GM18507 (cell line): ENCODE results near the gene TOM1.
A peak's percentile ranks its signal among the peaks of the same experiment; 100 is the strongest.
"Not testable (repeated sequence)": the region's sequence is repeated elsewhere in the genome, so short reads cannot be mapped to it uniquely, and the experiment has no call there.

Experiments
- DNase-seq: peaks from one replicate; pipeline ENCODE4 v3.0.0; 2011; ENCODE audit warnings: low read depth; ENCODE audit not compliant: insufficient read length; ENCODE audit errors: extremely low spot score
- FAIRE-seq: peaks from 2 replicates; lab custom pipeline; 2011; peaks lifted over from hg19 to GRCh38; lab: Jason Lieb, UNC

TOM1 gene

DNA sequence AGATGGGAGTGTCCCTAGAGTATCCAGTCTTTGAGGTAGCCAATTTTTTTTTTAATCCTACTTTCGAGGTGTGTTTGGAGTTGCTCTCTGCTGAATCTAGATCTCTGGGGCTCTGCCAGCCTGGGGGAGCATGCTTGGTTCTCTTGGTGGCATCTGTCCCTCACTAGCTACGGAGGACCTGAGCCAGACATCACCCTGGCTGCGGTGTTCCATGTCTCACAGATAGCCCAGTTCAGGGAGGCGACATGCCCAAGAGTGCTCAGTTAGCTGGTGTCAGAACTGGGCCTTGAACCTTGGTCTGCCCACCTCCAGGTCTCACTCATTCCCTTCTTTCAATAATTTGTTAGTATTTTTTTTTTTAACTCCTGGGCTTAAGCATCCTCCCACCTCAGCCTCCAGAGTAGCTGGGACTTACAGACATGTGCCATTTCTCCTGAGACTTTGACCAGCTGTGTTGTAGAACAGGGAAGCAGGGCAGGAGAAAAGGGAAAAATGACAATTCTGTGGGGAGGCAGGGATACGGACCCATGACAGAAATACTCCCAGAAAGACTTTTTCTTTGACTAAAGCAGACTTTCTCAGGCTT lies 81.8 kb downstream of the TOM1 start:
- DNase-seq = no peak
- peak; percentile 39 for FAIRE-seq

DNA sequence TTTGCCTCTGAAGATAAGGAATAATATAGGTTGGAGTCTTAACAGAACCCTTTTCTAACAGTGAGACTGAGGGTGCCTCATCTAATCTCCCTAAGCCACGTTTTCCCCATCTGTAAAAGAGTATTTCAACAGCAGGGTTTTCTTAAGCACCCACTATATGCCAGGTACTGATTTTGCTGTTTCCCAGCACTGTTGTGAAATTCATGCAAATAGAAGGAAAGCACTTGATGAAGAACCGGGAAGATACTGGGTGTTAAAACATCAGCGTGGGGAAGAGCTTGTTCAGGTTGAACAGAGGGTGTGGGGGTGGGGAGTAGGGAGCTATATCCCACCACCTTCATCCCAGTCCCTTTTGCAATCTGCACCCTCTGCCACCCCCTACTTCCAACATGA lies 84.0 kb downstream of the TOM1 start:
- FAIRE-seq (no peak), DNase-seq (no peak)

DNA sequence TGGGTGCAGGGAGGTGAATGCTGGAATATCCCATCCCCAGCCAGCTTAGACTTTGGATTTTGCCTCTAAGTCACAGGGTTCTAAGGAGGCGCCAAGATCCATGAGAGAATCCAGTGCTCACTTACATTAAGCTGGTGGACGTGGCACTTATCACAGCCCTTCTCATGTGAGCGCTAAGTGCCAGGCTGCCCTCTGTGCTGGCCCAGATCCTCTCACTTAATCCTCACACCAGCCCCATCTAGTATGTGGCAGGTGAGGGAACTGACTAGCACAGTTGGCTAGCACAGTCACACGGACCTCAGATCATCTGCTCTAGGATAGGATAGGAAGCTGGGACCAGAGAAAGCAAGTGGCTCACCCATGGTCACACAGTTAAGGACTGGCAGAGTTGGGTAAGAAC lies 84.8 kb downstream of the TOM1 start:
- DNase-seq = no peak
- no peak for FAIRE-seq

DNA sequence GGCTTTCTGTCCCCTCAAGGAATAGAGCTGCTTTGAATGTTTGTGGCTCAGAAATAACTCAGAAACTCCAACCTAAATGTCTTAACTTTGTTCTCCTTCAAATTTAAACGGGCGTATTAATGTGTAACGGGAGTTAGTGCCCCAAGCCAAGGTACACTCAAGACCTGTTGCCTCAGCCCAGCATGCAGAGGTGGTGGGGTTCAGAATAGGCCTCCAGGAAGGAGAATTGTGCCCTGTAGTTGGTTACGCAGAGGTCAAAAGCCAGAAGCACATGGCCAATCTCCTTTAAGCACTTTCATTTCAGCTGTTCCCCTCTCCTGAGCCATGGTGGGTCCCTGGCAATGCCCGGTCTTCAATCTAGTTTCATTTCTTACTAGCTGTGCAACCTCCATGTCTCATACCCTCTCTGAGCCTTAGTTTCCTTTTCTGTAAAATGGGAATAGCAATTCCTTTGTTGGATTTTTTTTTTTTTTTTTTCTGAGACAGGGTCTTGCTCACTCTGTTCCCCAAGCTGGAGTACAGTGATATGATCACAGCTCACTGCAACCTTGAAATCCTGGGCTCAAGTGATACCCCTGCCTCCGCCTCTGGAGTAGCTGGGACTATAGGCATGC lies 85.4 kb downstream of the TOM1 start:
- no peak for FAIRE-seq

DNA sequence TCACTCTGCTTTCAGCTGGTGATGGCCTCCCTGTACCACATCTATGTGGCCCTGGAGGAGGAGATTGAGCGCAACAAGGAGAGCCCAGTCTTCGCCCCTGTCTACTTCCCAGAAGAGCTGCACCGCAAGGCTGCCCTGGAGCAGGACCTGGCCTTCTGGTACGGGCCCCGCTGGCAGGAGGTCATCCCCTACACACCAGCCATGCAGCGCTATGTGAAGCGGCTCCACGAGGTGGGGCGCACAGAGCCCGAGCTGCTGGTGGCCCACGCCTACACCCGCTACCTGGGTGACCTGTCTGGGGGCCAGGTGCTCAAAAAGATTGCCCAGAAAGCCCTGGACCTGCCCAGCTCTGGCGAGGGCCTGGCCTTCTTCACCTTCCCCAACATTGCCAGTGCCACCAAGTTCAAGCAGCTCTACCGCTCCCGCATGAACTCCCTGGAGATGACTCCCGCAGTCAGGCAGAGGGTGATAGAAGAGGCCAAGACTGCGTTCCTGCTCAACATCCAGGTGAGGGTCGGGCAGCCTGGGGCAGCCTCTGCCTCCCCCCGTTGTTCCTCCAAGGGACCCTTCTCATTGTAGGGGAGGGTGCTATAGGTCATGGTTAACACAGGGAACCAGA lies 87.1 kb downstream of the TOM1 start:
- FAIRE-seq = no peak

More for the DNA sequence above, 85.4 kb downstream of the TOM1 start:
- no peak for DNase-seq

DNA sequence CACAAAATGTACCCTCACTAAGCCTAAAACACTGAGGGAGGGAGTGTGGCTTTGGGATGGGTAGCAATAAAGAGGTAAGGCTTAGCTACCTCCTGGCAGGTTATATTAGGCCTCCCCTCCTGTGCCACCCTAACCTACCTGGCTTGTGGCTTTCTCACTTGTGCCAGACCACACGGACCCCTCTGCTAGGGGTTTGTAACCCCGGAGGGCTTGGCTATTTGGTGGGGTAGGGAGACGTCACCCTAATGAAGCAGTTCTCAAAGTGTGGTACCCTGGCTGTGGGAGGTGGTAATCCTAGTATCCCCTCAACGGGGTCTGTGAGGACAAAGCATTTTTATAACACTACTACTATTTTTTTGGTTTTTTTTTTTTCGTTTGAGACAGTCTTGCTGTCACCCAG lies 91.2 kb downstream of the TOM1 start:
- no peak for DNase-seq
- no peak for FAIRE-seq

More for the DNA sequence above, 87.1 kb downstream of the TOM1 start:
- no peak for DNase-seq

DNA sequence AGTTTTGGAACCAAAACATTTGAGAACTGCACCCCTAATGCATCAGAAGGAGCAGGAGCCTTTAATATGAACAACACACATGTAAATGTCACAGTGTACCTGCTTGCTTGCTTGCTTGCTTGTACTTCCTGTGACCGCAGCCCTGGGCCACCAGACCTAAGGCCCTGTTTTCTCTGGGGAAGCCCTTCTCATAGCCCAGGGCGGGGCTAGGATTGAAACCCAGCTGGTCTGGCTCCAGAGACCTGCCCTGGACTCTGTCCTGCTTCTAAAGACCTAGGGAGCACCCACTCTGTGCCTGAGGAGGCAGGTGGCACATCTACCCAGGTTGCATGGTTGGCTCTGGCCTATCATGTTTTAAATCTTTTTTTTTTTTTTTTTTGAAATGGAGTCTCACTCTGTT lies 92.7 kb downstream of the TOM1 start:
- FAIRE-seq = peak; percentile 21

DNA sequence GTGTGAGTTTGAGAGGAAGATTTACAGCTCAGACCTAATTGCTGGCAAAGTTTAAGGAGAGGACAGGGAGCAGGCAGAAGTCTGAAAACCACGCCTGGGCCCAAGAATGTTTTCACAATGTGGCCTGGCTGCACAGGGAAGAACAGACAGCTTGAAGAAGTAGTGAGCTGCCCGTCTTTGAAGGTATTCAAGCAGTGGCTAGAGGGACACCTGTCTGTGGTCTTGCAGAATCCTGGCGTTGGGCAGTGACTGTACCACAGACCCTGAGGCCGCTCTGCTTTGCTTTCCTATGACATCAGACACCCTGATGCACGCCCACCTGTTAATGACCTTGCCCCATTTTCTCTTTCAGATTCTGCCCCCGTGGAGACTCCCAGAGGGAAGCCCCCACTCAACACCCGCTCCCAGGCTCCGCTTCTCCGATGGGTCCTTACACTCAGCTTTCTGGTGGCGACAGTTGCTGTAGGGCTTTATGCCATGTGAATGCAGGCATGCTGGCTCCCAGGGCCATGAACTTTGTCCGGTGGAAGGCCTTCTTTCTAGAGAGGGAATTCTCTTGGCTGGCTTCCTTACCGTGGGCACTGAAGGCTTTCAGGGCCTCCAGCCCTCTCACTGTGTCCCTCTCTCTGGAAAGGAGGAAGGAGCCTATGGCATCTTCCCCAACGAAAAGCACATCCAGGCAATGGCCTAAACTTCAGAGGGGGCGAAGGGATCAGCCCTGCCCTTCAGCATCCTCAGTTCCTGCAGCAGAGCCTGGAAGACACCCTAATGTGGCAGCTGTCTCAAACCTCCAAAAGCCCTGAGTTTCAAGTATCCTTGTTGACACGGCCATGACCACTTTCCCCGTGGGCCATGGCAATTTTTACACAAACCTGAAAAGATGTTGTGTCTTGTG lies 93.7 kb downstream of the TOM1 start:
- no peak for FAIRE-seq
- no peak for DNase-seq

More for the DNA sequence above, 92.7 kb downstream of the TOM1 start:
- no peak for DNase-seq

DNA sequence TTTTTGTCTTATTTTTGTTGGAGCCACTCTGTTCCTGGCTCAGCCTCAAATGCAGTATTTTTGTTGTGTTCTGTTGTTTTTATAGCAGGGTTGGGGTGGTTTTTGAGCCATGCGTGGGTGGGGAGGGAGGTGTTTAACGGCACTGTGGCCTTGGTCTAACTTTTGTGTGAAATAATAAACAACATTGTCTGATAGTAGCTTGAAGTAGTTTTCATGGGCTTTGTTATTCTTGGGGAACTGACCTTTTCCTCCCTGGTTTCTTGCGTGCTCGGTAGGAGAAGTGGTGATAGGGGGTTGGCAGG lies 94.3 kb downstream of the TOM1 start:
- DNase-seq = no peak

DNA sequence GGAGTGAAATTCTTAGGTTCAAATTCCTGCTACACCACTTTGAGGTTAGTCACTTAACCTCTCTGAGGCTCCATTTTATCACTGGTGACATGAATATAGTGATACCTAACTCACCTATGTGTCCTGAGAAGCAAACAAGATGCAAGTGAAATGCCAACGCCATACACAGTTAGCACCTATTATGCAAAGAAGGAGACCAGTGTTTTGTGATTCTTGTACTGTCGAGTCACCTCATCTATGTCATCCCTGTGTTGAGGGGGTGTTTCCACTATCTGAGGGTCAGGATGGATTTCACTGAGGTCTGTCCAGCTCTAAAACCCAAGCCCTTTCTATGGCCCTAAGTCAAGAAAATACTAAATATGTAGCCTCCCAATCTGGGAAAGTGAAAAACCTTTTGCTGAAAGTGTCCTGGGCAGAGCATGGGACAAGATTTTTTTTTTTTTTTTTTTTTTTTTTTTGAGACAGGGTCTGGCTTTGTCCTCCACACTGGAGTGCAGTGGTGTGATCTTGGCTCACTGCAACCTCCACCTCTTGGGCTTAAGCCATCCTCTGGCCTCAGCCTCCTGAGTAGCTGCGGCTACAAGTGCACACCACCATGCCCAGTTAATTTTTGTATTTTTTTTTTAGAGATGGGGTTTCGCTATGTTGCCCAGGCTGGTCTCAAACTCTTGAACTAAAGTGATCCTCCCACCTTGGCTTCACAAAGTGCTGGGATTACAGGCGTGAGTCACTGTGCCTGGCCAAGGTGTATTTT lies 95.3 kb downstream of the TOM1 start:
- FAIRE-seq (no peak), DNase-seq (no peak)

More for the DNA sequence above, 94.3 kb downstream of the TOM1 start:
- no peak for FAIRE-seq

DNA sequence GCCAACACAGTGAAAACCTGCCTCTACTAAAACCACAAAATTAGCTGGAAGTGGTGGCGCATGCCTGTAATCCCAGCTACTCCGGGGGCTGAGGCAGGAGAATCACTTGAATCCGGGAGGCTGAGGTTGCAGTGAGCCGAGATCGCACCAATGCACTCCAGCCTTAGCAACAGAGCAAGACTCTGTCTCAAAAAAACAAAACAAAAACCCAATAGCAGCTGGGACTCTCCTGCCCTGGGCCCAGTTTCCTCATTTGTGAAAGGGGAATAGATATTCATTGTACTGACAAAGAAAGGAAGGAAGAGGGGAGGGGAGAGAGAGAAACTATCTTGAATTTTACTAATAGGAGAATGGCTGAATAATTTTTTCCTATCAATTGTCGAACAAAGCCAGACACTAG lies 96.9 kb downstream of the TOM1 start:
- FAIRE-seq, DNase-seq: not testable (repeated sequence)

DNA sequence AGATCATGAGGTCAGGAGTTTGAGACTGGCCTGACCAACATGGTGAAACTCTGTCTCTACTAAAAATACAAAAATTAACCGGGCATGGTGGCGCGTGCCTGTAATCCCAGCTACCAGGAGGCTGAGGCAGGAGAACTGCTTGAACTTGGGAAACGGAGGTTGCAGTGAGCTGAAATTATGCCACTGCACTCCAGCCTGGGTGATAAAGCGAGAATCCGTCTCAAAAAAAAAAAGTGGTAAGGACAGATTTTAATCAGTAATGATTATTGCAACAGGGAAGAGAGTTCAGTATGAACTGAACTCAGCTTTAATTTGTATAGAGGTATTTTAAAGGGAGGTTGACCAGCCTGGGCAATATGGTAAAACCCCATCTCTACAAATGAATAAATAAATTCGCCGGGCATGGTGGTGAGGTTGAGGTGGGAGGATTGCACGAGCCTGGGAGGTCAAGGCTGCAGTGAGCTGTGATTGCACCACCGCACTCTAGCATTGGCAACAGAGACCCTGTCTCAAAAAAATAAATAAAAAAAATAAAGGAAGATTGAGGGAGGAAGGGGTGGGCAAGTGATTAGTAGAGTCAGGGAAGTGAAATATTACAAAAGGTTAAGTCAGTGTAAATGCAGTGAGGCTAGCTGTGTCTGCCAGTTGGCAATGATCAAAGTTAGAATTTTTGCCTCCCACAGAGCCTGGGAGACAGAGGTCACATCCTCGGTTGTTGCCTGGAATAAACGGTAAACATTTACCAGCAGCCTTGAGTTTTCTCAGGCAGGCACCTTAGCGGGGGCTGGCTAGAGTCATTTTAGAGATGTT lies 97.6 kb downstream of the TOM1 start:
- DNase-seq (no peak), FAIRE-seq (no peak)
